K562 (cell line): Measurements from ENCODE around the gene ATP7B. TPM values are rescaled to one million over a fixed set of nuclear protein-coding genes. Genes with fewer than 3 reads are reported as not detected.
A peak's percentile ranks its signal among the peaks of the same experiment; 100 is the strongest.

Experiments
- CBFA2T3 ChIP-seq: fragments of 450-650 bp; IDR thresholded peaks from 2 replicates; pipeline ENCODE4 v1.6.1; 2017
- CCAR2 ChIP-seq: fragments of 200-400 bp; formaldehyde crosslinking; IDR thresholded peaks from 2 replicates; pipeline ENCODE4 v1.6.1; 2017; ENCODE audit warnings: mild to moderate bottlenecking, low read depth, low read length
- CEBPB ChIP-seq: fragments of 450-650 bp; IDR thresholded peaks from 2 replicates; pipeline ENCODE4 v1.6.1; 2016; ENCODE audit warnings: missing genetic modification characterization, missing compliant biosample characterization
- COPS2 ChIP-seq: fragments of 450-650 bp; conservative IDR thresholded peaks from 2 replicates; pipeline ENCODE4 v1.6.1; 2016; ENCODE audit warnings: mild to moderate bottlenecking, moderate library complexity
- CXXC5 ChIP-seq: fragments of 250-450 bp; sonication (Bioruptor Pico); IDR thresholded peaks from 2 replicates; pipeline ENCODE4 v1.8.0; 2022; ENCODE audit warnings: inconsistent platforms, mild to moderate bottlenecking, moderate library complexity
- GABPB1 ChIP-seq: sonication (generic); formaldehyde crosslinking; IDR thresholded peaks from 2 replicates; pipeline ENCODE4 v1.8.0; 2022; ENCODE audit warnings: mild to moderate bottlenecking, missing genetic modification reagents
- HDAC3 ChIP-seq: fragments of 450-650 bp; IDR thresholded peaks from 2 replicates; pipeline ENCODE4 v1.6.1; 2018; ENCODE audit warnings: borderline replicate concordance, mild to moderate bottlenecking, moderate library complexity; ENCODE audit not compliant: partially characterized antibody
- HNRNPL ChIP-seq: fragments of 200-400 bp; formaldehyde crosslinking; IDR thresholded peaks from 2 replicates; pipeline ENCODE4 v1.6.1; 2017; ENCODE audit warnings: low read depth, mild to moderate bottlenecking, low read length
- JUN ChIP-seq, 2 experiments: sonication (generic) in 1 of 2; formaldehyde crosslinking in 1 of 2; IDR thresholded peaks; 2 replicates each; pipeline versions ENCODE4 v1.6.1 to v1.8.0; 2012 to 2022; ENCODE audit warnings: borderline replicate concordance in 2 of 2, mild to moderate bottlenecking in 2 of 2, improper control_type of control experiment in 1 of 2, low read depth in 1 of 2, low read length in 1 of 2, missing genetic modification reagents in 1 of 2
- MAZ ChIP-seq, 2 experiments: fragments of 450-650 bp in 1 of 2; sonication (generic) in 1 of 2; formaldehyde crosslinking; IDR thresholded peaks in 1 of 2; conservative IDR thresholded peaks in 1 of 2; 2 replicates each; pipeline versions ENCODE4 v1.4.0 to v1.5.0; 2020; ENCODE audit warnings: mild to moderate bottlenecking in 1 of 2, missing genetic modification reagents in 1 of 2
- PCBP1 ChIP-seq: fragments of 200-400 bp; formaldehyde crosslinking; IDR thresholded peaks from 2 replicates; pipeline ENCODE4 v1.6.1; 2018; ENCODE audit warnings: mild to moderate bottlenecking, low read depth, low read length; ENCODE audit not compliant: poor library complexity, severe bottlenecking
- PREB ChIP-seq: sonication (generic); formaldehyde crosslinking; IDR thresholded peaks from 2 replicates; pipeline ENCODE4 v1.8.1; 2023; ENCODE audit warnings: mild to moderate bottlenecking, missing genetic modification reagents
- TCF3 ChIP-seq: sonication (generic); formaldehyde crosslinking; IDR thresholded peaks from 2 replicates; pipeline ENCODE4 v1.4.0; 2020; ENCODE audit warnings: mild to moderate bottlenecking, missing genetic modification reagents
- ZNF586 ChIP-seq: fragments of 450-650 bp; formaldehyde crosslinking; conservative IDR thresholded peaks from 2 replicates; pipeline ENCODE4 v1.4.0; 2020; ENCODE audit warnings: mild to moderate bottlenecking, moderate library complexity
- polyA plus RNA-seq, 8 experiments: library from polyadenylated mRNA; depleted of rRNA in 4 of 8; stranded (reverse) in 5 of 8; unstranded in 3 of 8; fragments of >200 nt; fragmentation: Nextera tagmentation in 2 of 8; fragmentation: Illumina TruSeq in 1 of 8; extraction: Ambion mirVana in 2 of 8; extraction: Trizol in 1 of 8; gene quantifications; 2 replicates each; pipeline versions ENCODE4 v1.2.1 to v1.2.3, GENCODE V29; 2011 to 2014; ENCODE audit warnings: inconsistent platforms in 1 of 8, missing spikeins in 1 of 8
- total RNA-seq, 7 experiments: library from RNA; depleted of rRNA in 6 of 7; stranded (reverse); fragments of >200 nt in 6 of 7; fragmentation: Illumina TruSeq in 2 of 7; extraction: Trizol in 2 of 7; gene quantifications; 2 replicates each; pipeline versions ENCODE4 v1.2.1 to v1.2.3, GENCODE V29; 2011 to 2021; ENCODE audit warnings: low replicate concordance in 1 of 7
- TF ChIP-seq, protein P1 (sequence below): fragments of 250-450 bp; sonication (Bioruptor Pico); IDR thresholded peaks from 2 replicates; pipeline ENCODE4 v1.8.0; 2022; ENCODE audit warnings: inconsistent platforms
- TF ChIP-seq, protein P2 (sequence below): IDR thresholded peaks from 2 replicates; pipeline ENCODE4 v1.6.1; 2012; ENCODE audit warnings: low read depth, low read length, improper control_type of control experiment, borderline replicate concordance

Gene ATP7B
- total and polyA plus RNA-seq, 9 of the 15 experiments (the other 6 are each of a cell fraction or from before 2014, with no cell fraction given), result 1.1 to 20.4 (median 8.5) TPM

GRCh38 chr13:51921790-51922740 lies 89.2 kb downstream of the ATP7B start (continued):
- TF ChIP-seq MAZ (CRISPR knock-in tag; conservative IDR thresholded peaks at IDR 0.05 in 1 of 2, IDR thresholded peaks at IDR 0.05 in 1 of 2), result peak; percentile 34 to 48; a peak in 1 of 4 replicates
- no peak for TF ChIP-seq PCBP1
- peak; percentile 92 for TF ChIP-seq TCF3 (CRISPR knock-in tag)
- peak; percentile 69 for TF ChIP-seq HDAC3
- TF ChIP-seq, protein P1, sequence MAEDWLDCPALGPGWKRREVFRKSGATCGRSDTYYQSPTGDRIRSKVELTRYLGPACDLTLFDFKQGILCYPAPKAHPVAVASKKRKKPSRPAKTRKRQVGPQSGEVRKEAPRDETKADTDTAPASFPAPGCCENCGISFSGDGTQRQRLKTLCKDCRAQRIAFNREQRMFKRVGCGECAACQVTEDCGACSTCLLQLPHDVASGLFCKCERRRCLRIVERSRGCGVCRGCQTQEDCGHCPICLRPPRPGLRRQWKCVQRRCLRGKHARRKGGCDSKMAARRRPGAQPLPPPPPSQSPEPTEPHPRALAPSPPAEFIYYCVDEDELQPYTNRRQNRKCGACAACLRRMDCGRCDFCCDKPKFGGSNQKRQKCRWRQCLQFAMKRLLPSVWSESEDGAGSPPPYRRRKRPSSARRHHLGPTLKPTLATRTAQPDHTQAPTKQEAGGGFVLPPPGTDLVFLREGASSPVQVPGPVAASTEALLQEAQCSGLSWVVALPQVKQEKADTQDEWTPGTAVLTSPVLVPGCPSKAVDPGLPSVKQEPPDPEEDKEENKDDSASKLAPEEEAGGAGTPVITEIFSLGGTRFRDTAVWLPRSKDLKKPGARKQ (CRISPR knock-in tag), result no peak
- TF ChIP-seq HNRNPL, result 0 out of 2 replicates have a peak, but pooled peaks have one; percentile 24
- peak; percentile 94 for TF ChIP-seq CBFA2T3
- no peak for TF ChIP-seq COPS2
- peak; percentile 72 for TF ChIP-seq JUN (IDR thresholded peaks at IDR 0.05; ENCODE audit: borderline replicate concordance, low read depth, low read length)
- no peak for TF ChIP-seq JUN (CRISPR knock-in tag; IDR thresholded peaks at IDR 0.05; ENCODE audit: borderline replicate concordance)
- TF ChIP-seq PREB (CRISPR knock-in tag), result no peak
- TF ChIP-seq CEBPB (tag), result peak; percentile 88
- no peak for TF ChIP-seq ZNF586 (CRISPR knock-in tag)
- TF ChIP-seq, protein P2, sequence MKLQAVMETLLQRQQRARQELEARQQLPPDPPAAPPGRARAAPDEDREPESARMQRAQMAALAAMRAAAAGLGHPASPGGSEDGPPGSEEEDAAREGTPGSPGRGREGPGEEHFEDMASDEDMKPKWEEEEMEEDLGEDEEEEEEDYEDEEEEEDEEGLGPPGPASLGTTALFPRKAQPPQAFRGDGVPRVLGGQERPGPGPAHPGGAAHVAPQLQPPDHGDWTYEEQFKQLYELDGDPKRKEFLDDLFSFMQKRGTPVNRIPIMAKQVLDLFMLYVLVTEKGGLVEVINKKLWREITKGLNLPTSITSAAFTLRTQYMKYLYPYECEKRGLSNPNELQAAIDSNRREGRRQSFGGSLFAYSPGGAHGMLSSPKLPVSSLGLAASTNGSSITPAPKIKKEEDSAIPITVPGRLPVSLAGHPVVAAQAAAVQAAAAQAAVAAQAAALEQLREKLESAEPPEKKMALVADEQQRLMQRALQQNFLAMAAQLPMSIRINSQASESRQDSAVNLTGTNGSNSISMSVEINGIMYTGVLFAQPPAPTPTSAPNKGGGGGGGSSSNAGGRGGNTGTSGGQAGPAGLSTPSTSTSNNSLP, result 0 out of 2 replicates have a peak, but pooled peaks have one; percentile 31
- peak; percentile 27; the same call in 1 of the 2 replicates for TF ChIP-seq GABPB1 (CRISPR knock-in tag)
- TF ChIP-seq CXXC5 (CRISPR knock-in tag), result peak; percentile 65
- peak; percentile 59; the same call in 1 of the 2 replicates for TF ChIP-seq CCAR2
